OCI-LY1 (cell line): ENCODE measurements around the gene GOLGA8S.
"Not testable (repeated sequence)": the region's sequence is repeated elsewhere in the genome, so short reads cannot be mapped to it uniquely, and the experiment has no call there.

ENCODE experiments used
- CTCF ChIP-seq: fragments of 200-600 bp; sonication (generic), shearing (Covaris generic); IDR thresholded peaks from 2 replicates; pipeline ENCODE4 v1.5.1; 2017; ENCODE audit warnings: mild to moderate bottlenecking, antibody characterized with exemption, low read length, moderate library complexity, mixed read lengths
- EZH2 ChIP-seq: fragments of 200-600 bp; sonication (generic), shearing (Covaris generic); IDR thresholded peaks from 2 replicates; pipeline ENCODE4 v1.8.0; 2017; ENCODE audit warnings: borderline replicate concordance, mixed run types, mild to moderate bottlenecking, antibody characterized with exemption, low read length, moderate library complexity, mixed read lengths

DNA sequence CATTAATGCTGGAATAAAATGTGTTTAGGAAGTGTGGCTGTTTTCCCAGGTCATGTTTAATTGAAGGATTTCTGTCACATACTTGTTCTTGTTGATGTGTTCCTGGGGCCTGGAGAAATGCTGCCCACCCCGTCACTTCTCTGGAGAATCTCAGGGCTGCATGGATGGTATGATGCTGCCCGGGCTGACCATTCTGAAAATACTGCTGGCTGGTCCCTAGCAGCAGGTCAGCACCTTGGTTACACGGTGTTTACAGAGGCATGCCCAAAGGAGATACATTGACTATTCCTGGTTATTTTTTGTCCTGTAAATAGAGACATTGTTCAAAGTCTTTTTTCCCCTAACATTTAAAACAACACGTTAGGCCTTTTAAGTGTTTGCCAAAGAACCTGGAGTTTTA is 26.2 kb downstream of the GOLGA8S start:
- not testable (repeated sequence) for TF ChIP-seq CTCF, EZH2
